ENCODE results near the gene EPHB1. TPM values are rescaled to one million over a fixed set of nuclear protein-coding genes. Genes with fewer than 3 reads are reported as not detected.

EPHB1 gene
- total and polyA plus RNA-seq, 2 of the 13 experiments (the other 11 are each of a cell fraction or from before 2014, with no cell fraction given) = 0.07 to 0.21 TPM

DNA sequence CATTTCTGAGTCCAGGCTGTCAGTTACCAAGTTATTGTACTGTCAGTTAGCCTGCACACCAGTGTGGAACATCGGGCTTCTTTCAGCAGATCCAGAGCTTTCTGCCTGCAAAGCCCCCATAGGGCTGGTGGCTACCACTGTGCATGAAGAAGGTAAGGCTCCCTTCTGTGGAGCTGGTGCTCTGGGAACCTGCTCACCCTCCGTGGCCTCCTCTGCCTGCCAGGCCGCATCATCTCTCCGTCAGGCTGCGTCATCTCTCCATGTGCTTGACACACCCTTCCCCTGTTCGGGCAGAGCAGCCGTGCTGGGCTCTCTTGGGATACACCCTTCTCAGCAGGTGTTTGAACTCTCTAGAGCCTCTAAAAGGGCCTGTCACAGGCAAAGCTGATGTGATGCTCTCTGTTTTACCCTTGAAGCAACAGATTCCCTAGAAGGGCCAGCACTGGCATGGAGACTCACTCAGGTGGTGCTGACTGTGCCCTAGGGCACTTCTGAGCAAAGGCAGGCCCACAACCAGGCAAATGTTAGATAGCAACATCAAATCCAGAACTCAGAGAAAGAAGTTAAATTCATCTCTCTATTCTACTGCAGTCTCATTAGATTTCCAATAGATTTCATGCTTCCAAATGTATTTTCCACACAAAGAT lies 261.1 kb downstream of the EPHB1 start:
- BruUV-seq (replicated peaks) = no TSS peak
- Histone ChIP-seq H4K20me1 (ENCODE audit: insufficient read depth, low read length) (no peaks in the 10 kb centered on the region), H3K4me2 (ENCODE audit: low read depth, low read length) (no peak overlapping the region), H3K36me3 (replicated peaks in 1 of 2; ENCODE audit: control insufficient read depth in 1 of 2, insufficient read depth in 2 of 2, low read length in 2 of 2) (no peaks in the 10 kb centered on the region), H3K27me3 (ENCODE audit: control insufficient read depth in 1 of 2, insufficient read depth in 2 of 2, low read length in 2 of 2) (peaks cover 1 to 2% of the 10 kb centered on the region in 2 experiments; a peak in 2 of 5 replicates), H3K27ac (ENCODE audit: extremely low read length, insufficient read depth, low read length) (no peak overlapping the region), H3K4me3 (replicated peaks in 1 of 3; ENCODE audit: insufficient read depth in 1 of 3, low read depth in 2 of 3, low read length in 3 of 3) (no peak overlapping the region), H3K9me3 (ENCODE audit: low read length) (no peaks in the 10 kb centered on the region), H3K79me2 (ENCODE audit: insufficient read depth, low read length) (no peaks in the 10 kb centered on the region), H3K4me1 (ENCODE audit: insufficient read depth, low read length) (no peaks in the 10 kb centered on the region), H3K9ac (ENCODE audit: insufficient read depth, low read depth, low read length) (no peak overlapping the region), H2AFZ (ENCODE audit: low read length) (no peak overlapping the region)
- in situ Hi-C loops (cut with HindIII; ENCODE audit: extremely low pct_ligation_motif_present, low pct_unique_long_range_greater_than_20kb) (no loop called here), intact Hi-C loops (cut with micrococcal nuclease; ENCODE audit: unreplicated experiment) (no loop called here)
- ChIA-PET CTCF (ENCODE audit: low intra/inter-chr PET ratio, low total read pairs) (no interaction called here), POLR2A (no interaction called here)
- no peak for TF ChIP-seq ZSCAN22 (CRISPR knock-in tag; IDR thresholded peaks at IDR 0.05)
- no peak for TF ChIP-seq HNRNPH1 (optimal IDR thresholded peaks at IDR 0.05; ENCODE audit: low read depth, low read length)
- TF ChIP-seq, protein P1, sequence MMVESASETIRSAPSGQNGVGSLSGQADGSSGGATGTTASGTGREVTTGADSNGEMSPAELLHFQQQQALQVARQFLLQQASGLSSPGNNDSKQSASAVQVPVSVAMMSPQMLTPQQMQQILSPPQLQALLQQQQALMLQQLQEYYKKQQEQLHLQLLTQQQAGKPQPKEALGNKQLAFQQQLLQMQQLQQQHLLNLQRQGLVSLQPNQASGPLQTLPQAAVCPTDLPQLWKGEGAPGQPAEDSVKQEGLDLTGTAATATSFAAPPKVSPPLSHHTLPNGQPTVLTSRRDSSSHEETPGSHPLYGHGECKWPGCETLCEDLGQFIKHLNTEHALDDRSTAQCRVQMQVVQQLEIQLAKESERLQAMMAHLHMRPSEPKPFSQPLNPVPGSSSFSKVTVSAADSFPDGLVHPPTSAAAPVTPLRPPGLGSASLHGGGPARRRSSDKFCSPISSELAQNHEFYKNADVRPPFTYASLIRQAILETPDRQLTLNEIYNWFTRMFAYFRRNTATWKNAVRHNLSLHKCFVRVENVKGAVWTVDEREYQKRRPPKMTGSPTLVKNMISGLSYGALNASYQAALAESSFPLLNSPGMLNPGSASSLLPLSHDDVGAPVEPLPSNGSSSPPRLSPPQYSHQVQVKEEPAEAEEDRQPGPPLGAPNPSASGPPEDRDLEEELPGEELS (CRISPR knock-in tag; IDR thresholded peaks at IDR 0.05) = no peak
- TF ChIP-seq KDM1A (CRISPR knock-in tag; IDR thresholded peaks at IDR 0.05) = no peak
- TF ChIP-seq NCOA5 (CRISPR knock-in tag; IDR thresholded peaks at IDR 0.05) = no peak
- no peak for TF ChIP-seq ZNF883 (CRISPR knock-in tag; IDR thresholded peaks at IDR 0.05; ENCODE audit: not compliant biosample characterization)
- ATAC-seq (no peak), DNase-seq (ENCODE audit: low spot score) (no peak), FAIRE-seq (no peak)
- 25% methylated on average over 6 of the region's 7 CpGs for WGBS (ENCODE audit: low lambda C conversion rate)
